Tibial artery (tissue), 4 donors: ENCODE data around the gene C2orf92.

Experiments
- DNase-seq, 2 donors: peaks; one replicate each; pipeline ENCODE4 v3.0.0-alpha.2; 2019
- H3K27ac ChIP-seq, 2 donors: fragments of 200-600 bp; sonication (generic) in 1 of 2; 1 replicate in 1 of 2; 2 replicates in 1 of 2; pipeline ENCODE4 v1.5.1; 2018 to 2019; ENCODE audit warnings: mild to moderate bottlenecking in 1 of 2
- H3K27me3 ChIP-seq, 2 donors: fragments of 200-600 bp; sonication (generic) in 1 of 2; one replicate each; pipeline versions ENCODE4 v1.5.1 to v1.6.0; 2016 to 2019
- H3K36me3 ChIP-seq, 3 donors: fragments of 200-600 bp; sonication (generic) in 2 of 3; one replicate each; pipeline ENCODE4 v1.5.1; 2016 to 2019; ENCODE audit warnings: mild to moderate bottlenecking in 2 of 3
- H3K4me1 ChIP-seq, 4 donors: fragments of 200-600 bp; sonication (generic) in 2 of 4; 1 replicate in 3 of 4; 2 replicates in 1 of 4; pipeline ENCODE4 v1.5.1; 2016 to 2019
- H3K4me3 ChIP-seq, 2 donors: fragments of 200-600 bp; sonication (generic) in 1 of 2; 1 replicate in 1 of 2; 2 replicates in 1 of 2; pipeline ENCODE4 v1.5.1; 2018 to 2019; ENCODE audit warnings: mild to moderate bottlenecking in 2 of 2
- H3K9me3 ChIP-seq, 3 donors: fragments of 200-600 bp; sonication (generic) in 1 of 3; one replicate each; pipeline ENCODE4 v1.5.1; 2016 to 2019
- intact Hi-C: fragments of 100-400 bp; cut with DNase I; formaldehyde crosslinking; loops from one replicate; pipeline ENCODE4 v1.15.0; 2023; ENCODE audit warnings: low total_unique reads
- TF ChIP-seq, protein P1 (sequence below), 2 experiments: fragments of 200-600 bp in 1 of 2; fragments of 450-650 bp in 1 of 2; IDR thresholded peaks; one replicate each; pipeline ENCODE4 v1.5.1; 2017 to 2019; ENCODE audit warnings: antibody characterized with exemption in 2 of 2, mild to moderate bottlenecking in 1 of 2, moderate library complexity in 1 of 2

Gene C2orf92

DNA sequence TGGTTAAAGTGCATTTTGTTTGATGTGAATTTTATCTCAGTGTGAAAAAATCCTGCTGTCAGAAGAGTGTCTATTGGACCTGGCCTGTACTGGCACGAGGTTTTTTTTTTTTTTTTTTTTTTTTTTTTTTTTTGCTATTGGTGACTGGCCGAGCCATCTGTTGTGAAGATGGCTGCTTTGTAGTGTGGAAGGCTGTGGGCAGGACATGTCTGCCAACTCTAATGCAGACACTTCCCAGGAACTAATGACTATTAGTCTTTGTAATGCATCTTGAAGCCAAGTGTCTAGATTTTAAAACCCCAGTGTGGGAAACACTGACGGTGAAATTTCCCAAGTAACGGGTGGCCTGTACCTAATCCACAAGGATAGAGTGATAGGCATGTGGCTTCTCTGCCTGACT is 78.2 kb downstream of the C2orf92 start:
- Histone ChIP-seq H3K27ac (no peak overlapping the region), H3K4me1 (no peaks in the 10 kb centered on the region), H3K27me3 (no peaks in the 10 kb centered on the region), H3K9me3 (no peaks in the 10 kb centered on the region), H3K36me3 (peaks cover 10 to 20% (median 17%) of the 10 kb centered on the region in 3 donors), H3K4me3 (no peak overlapping the region)
- TF ChIP-seq, protein P1, sequence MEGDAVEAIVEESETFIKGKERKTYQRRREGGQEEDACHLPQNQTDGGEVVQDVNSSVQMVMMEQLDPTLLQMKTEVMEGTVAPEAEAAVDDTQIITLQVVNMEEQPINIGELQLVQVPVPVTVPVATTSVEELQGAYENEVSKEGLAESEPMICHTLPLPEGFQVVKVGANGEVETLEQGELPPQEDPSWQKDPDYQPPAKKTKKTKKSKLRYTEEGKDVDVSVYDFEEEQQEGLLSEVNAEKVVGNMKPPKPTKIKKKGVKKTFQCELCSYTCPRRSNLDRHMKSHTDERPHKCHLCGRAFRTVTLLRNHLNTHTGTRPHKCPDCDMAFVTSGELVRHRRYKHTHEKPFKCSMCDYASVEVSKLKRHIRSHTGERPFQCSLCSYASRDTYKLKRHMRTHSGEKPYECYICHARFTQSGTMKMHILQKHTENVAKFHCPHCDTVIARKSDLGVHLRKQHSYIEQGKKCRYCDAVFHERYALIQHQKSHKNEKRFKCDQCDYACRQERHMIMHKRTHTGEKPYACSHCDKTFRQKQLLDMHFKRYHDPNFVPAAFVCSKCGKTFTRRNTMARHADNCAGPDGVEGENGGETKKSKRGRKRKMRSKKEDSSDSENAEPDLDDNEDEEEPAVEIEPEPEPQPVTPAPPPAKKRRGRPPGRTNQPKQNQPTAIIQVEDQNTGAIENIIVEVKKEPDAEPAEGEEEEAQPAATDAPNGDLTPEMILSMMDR (IDR thresholded peaks at IDR 0.05) = no peak
- intact Hi-C loops = no loop called here
- DNase-seq = no peak

DNA sequence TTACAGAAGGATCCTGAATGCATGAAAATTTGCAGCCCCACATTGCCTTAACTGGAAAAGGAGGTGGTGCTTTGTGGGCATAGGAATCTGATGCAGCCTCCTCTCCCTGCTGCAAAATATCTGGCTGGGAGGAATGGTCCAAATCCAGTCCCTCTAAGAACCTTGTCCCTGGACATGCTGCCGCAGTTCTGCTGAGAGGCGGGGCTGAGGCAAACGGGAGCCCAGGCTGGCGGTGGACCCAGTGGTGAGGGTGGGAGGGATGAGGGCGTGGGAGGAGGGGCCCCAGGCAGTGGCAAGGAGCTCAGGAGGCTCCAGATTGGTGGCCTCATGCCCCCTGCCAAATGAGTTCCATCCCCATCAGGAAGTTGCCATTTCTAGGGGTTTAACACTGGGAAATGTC is 80.1 kb downstream of the C2orf92 start:
- TF ChIP-seq, protein P1 (IDR thresholded peaks at IDR 0.05) = no peak
- H3K36me3 ChIP-seq = peaks cover 8 to 21% (median 11%) of the 10 kb centered on the region in 3 donors
- no peak overlapping the region for H3K4me3 ChIP-seq
- H3K9me3 ChIP-seq = no peaks in the 10 kb centered on the region
- H3K4me1 ChIP-seq = no peaks in the 10 kb centered on the region
- H3K27ac ChIP-seq = no peak overlapping the region
- DNase-seq = no peak
- intact Hi-C loops = no loop called here
- H3K27me3 ChIP-seq = no peaks in the 10 kb centered on the region

DNA sequence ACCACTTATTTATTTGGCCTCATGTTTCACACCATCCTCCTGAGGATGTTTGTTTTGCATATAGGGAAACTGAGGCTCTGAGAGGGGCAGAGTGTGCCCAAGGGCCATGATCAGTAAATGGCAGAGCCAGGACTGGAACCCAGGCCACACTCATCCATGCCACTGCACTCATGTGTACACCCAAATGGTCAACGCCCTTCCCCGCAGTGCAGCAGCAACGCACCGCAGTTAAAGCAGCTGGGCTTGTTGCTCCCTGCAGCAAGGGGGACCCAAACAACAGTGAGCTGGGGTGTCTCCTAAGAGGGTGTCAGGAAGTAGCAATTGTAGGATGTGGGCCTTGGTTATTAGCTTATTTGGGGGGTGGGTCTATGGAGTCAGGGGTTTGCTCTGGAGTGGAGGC is 80.5 kb downstream of the C2orf92 start:
- H3K4me1 ChIP-seq = no peaks in the 10 kb centered on the region
- TF ChIP-seq, protein P1 (IDR thresholded peaks at IDR 0.05) = no peak
- no peak for DNase-seq
- H3K27me3 ChIP-seq = no peaks in the 10 kb centered on the region
- no peak overlapping the region for H3K4me3 ChIP-seq
- H3K9me3 ChIP-seq = no peaks in the 10 kb centered on the region
- no peak overlapping the region for H3K27ac ChIP-seq
- intact Hi-C loops = no loop called here
- peaks cover 8 to 24% (median 16%) of the 10 kb centered on the region in 3 donors for H3K36me3 ChIP-seq

DNA sequence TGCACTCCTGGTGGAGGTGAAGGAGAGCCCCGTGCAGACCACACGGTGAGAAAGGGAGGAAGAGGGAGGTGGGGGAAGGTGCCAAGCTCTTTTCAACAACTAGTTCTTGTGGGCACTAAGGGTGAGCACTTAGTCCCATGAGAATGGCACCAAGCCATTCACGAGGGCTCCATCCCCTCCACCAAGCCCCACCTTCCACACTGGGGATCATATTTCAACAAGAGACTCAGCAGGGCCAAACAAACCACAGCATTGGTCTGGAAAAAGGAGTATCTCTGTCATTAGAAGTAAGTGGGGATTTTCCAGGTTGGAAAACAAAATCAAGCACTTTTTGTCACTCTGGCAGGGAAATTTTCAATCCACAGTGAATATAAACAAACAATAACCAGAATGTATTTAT is 82.2 kb downstream of the C2orf92 start:
- intact Hi-C loops = no loop called here
- no peaks in the 10 kb centered on the region for H3K27me3 ChIP-seq
- no peak for DNase-seq
- H3K4me1 ChIP-seq = no peaks in the 10 kb centered on the region
- peaks cover 19 to 40% (median 33%) of the 10 kb centered on the region in 3 donors for H3K36me3 ChIP-seq
- no peak overlapping the region for H3K27ac ChIP-seq
- TF ChIP-seq, protein P1 (IDR thresholded peaks at IDR 0.05) = no peak
- H3K4me3 ChIP-seq = no peak overlapping the region
- H3K9me3 ChIP-seq = no peaks in the 10 kb centered on the region
